ENCODE results near the gene ELL2. TPM values are rescaled to one million over a fixed set of nuclear protein-coding genes. Genes with fewer than 3 reads are reported as not detected.

The ELL2 gene
- total RNA-seq, 2 donors from 2014 or later = 83.9 to 248 TPM

- no peaks in the 10 kb centered on the region for H3K4me1 ChIP-seq (ENCODE audit: control insufficient read depth in 1 of 2, low read depth in 2 of 2)
- H3K27ac ChIP-seq = no peak overlapping the region
- DNase-seq (ENCODE audit: low spot score) (no peak), ATAC-seq (ENCODE audit: insufficient number of reproducible peaks, low FRiP score, low read depth) (no peak)
- H3K4me3 ChIP-seq = no peak overlapping the region
- H3K36me3 ChIP-seq = no peaks in the 10 kb centered on the region
- no peaks in the 10 kb centered on the region for H3K9me3 ChIP-seq
- TF ChIP-seq CTCF (IDR thresholded peaks at IDR 0.05) = no peak
- H3K27me3 ChIP-seq (replicated peaks; ENCODE audit: insufficient read depth) = no peaks in the 10 kb centered on the region
Measured at GRCh38 chr5:95995962-95996489, 34.4 kb upstream of the ELL2 start.

GRCh38 chr5:95993776-95994175 is 32.1 kb upstream of the ELL2 start:
- Histone ChIP-seq H3K9me3 (no peaks in the 10 kb centered on the region), H3K4me1 (ENCODE audit: control insufficient read depth in 1 of 2, low read depth in 2 of 2) (peaks cover 10 to 14% of the 10 kb centered on the region in 2 donors), H3K27ac (no peak overlapping the region), H3K36me3 (no peaks in the 10 kb centered on the region), H3K4me3 (no peak overlapping the region), H3K27me3 (replicated peaks; ENCODE audit: insufficient read depth) (no peaks in the 10 kb centered on the region)
- DNase-seq (ENCODE audit: low spot score) (no peak), ATAC-seq (ENCODE audit: insufficient number of reproducible peaks, low FRiP score, low read depth) (no peak)
- no peak for TF ChIP-seq CTCF (IDR thresholded peaks at IDR 0.05)

- no peak for TF ChIP-seq CTCF (IDR thresholded peaks at IDR 0.05)
- no peak for ATAC-seq (ENCODE audit: insufficient number of reproducible peaks, low FRiP score, low read depth)
- no peaks in the 10 kb centered on the region for H3K27me3 ChIP-seq (replicated peaks; ENCODE audit: insufficient read depth)
Measured at GRCh38 chr5:95993266-95993665, 31.6 kb upstream of the ELL2 start.

GRCh38 chr5:95989283-95990048 is 27.8 kb upstream of the ELL2 start:
- H3K4me3 ChIP-seq = no peak overlapping the region
- no peaks in the 10 kb centered on the region for H3K9me3 ChIP-seq
- no peaks in the 10 kb centered on the region for H3K27me3 ChIP-seq (replicated peaks; ENCODE audit: insufficient read depth)
- peaks cover 19 to 37% of the 10 kb centered on the region in 2 donors for H3K4me1 ChIP-seq (ENCODE audit: control insufficient read depth in 1 of 2, low read depth in 2 of 2)
- H3K27ac ChIP-seq = peak overlapping the region in 1 of 2 donors; percentile 47
- H3K36me3 ChIP-seq = no peaks in the 10 kb centered on the region
- DNase-seq (ENCODE audit: low spot score) = no peak
- TF ChIP-seq CTCF (IDR thresholded peaks at IDR 0.05) = no peak
- no peak for ATAC-seq (ENCODE audit: insufficient number of reproducible peaks, low FRiP score, low read depth)

More at GRCh38 chr5:95993266-95993665, 31.6 kb upstream of the ELL2 start:
- Histone ChIP-seq H3K36me3 (no peaks in the 10 kb centered on the region), H3K4me1 (ENCODE audit: control insufficient read depth in 1 of 2, low read depth in 2 of 2) (peaks cover 12 to 16% of the 10 kb centered on the region in 2 donors), H3K27ac (no peak overlapping the region), H3K9me3 (no peaks in the 10 kb centered on the region), H3K4me3 (no peak overlapping the region)
- no peak for DNase-seq (ENCODE audit: low spot score)

- DNase-seq (ENCODE audit: low spot score) (no peak), ATAC-seq (ENCODE audit: insufficient number of reproducible peaks, low FRiP score, low read depth) (no peak)
- Histone ChIP-seq H3K4me3 (no peak overlapping the region), H3K9me3 (no peaks in the 10 kb centered on the region), H3K36me3 (no peaks in the 10 kb centered on the region), H3K27me3 (replicated peaks; ENCODE audit: insufficient read depth) (no peaks in the 10 kb centered on the region), H3K27ac (peak overlapping the region in 1 of 2 donors; percentile 47), H3K4me1 (ENCODE audit: control insufficient read depth in 1 of 2, low read depth in 2 of 2) (peaks cover 19 to 43% of the 10 kb centered on the region in 2 donors)
- TF ChIP-seq CTCF (IDR thresholded peaks at IDR 0.05) = no peak
Measured at GRCh38 chr5:95988877-95989276, 27.2 kb upstream of the ELL2 start.
